OCI-LY7 (cell line): ENCODE measurements around the gene ROBO1.

Source experiments
- CTCF ChIP-seq: fragments of 200-600 bp; sonication (generic); conservative IDR thresholded peaks from 2 replicates; pipeline ENCODE4 v1.5.1; 2014; ENCODE audit warnings: mild to moderate bottlenecking, antibody characterized with exemption, low read length, moderate library complexity, mixed read lengths
- EZH2phosphoT487 ChIP-seq: fragments of 200-600 bp; sonication (generic); IDR thresholded peaks from 2 replicates; pipeline ENCODE4 v1.6.1; 2018; ENCODE audit warnings: low read depth, borderline replicate concordance, mild to moderate bottlenecking, mixed run types, antibody characterized with exemption, low read length, moderate library complexity, mixed read lengths

GRCh38 chr3:79204351-79204750, 563.4 kb downstream of the ROBO1 start:
- TF ChIP-seq CTCF (no peak), EZH2phosphoT487 (no peak)
